GM12892 (cell line): ENCODE measurements around the gene STK39.
A peak's percentile ranks its signal among the peaks of the same experiment; 100 is the strongest.
"Not testable (repeated sequence)": the region's sequence is repeated elsewhere in the genome, so short reads cannot be mapped to it uniquely, and the experiment has no call there.

Experiments used
- DNase-seq: peaks from one replicate; pipeline ENCODE4 v3.0.0; 2011; ENCODE audit not compliant: insufficient read length
- FAIRE-seq: peaks from 2 replicates; lab custom pipeline; 2011; peaks lifted over from hg19 to GRCh38; lab: Jason Lieb, UNC
- POLR2A ChIP-seq: IDR thresholded peaks from 2 replicates; pipeline ENCODE4 v1.6.1; 2011; ENCODE audit warnings: low read depth, low read length, control low read depth
- POLR2AphosphoS5 ChIP-seq: IDR thresholded peaks from 2 replicates; pipeline ENCODE4 v1.6.1; 2011; ENCODE audit warnings: low read depth, low read length, control low read depth
- TAF1 ChIP-seq: IDR thresholded peaks from 2 replicates; pipeline ENCODE4 v1.6.1; 2011; ENCODE audit warnings: low read depth, mild to moderate bottlenecking, control low read depth, low read length, borderline replicate concordance

The STK39 gene

DNA sequence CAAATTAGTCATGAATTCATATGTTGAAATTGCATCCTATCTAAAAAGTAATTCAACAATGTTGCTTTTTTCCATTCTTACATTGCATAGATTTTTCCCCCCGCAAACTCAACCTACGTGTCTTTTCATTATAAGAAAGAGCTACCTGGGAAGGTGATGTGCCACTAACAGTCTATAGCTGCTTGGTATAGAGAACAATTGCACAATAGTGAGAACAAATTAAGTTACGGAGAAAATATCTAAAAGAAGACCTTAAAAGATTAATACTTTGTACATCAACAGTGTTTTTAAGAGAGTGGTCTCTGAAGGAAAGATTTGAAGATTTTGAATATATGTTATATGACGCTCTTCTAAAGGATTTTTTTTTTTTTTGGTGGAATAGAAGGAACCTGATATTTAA is 111.8 kb downstream of the STK39 start:
- no peak for FAIRE-seq
- TF ChIP-seq TAF1 (no peak), POLR2AphosphoS5 (no peak), POLR2A (no peak)
- DNase-seq = no peak

DNA sequence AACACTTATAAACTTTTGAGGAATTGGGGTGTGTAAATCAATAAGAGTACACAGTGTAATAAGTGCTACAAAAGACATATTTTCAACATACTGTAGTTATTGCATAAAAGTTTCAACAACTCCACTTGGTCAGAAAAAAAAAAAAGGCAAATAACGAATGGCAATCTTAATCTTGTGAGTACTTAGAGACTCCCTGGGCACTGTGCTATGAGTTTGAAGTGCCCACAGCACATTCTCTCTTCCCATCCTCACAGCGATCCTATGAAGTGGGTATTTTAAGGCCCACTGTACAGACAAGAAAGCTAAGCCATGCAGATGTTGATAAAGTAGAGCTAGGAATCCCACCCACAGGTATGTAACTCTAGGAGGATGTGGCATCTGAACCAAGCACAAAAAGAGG is 112.3 kb downstream of the STK39 start:
- TF ChIP-seq POLR2AphosphoS5 (no peak), POLR2A (no peak), TAF1 (no peak)
- FAIRE-seq (no peak), DNase-seq (no peak)

DNA sequence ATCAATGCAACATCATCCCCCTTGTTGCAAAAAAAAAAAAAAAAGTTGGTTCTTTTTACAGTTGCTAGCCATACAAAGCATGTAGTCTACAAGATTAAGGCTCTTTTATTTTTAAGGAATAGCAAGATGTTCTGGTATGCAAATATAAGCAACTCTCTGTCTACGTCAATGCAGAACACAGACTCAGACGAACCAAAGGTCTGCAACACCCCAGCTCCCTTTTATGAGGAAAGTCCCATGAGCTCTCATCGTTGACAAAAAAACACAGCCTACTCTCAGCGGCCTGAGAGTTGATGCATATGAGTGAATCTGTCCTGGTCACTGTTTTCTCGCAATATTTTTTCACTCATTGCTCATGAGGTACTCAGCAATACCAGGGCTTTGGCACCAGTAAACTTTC is 112.9 kb downstream of the STK39 start:
- DNase-seq = no peak

DNA sequence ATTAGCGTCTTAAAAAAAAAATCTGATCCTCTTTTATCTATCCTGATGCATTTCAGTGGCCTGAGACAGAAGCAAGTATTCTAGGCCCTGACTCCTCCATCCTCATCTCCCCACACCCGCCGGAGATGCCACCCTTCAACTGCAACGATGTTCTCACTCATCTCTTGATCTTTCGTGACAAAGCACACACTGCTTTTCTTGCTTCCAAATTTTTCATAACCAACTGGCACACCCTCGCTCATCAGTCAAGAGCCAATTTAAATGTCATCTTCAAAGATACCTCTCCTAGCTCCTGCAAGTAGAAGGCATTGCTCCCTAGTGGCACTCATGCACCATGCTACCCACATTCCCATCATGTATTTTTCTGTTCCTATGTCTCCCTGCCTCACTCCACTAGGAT is 115.0 kb downstream of the STK39 start:
- no peak for DNase-seq
- no peak for TF ChIP-seq TAF1
- no peak for TF ChIP-seq POLR2A
- TF ChIP-seq POLR2AphosphoS5 = no peak
- FAIRE-seq = no peak

More for the DNA sequence above, 112.9 kb downstream of the STK39 start:
- TF ChIP-seq TAF1 (no peak), POLR2A (no peak), POLR2AphosphoS5 (no peak)
- FAIRE-seq = no peak

DNA sequence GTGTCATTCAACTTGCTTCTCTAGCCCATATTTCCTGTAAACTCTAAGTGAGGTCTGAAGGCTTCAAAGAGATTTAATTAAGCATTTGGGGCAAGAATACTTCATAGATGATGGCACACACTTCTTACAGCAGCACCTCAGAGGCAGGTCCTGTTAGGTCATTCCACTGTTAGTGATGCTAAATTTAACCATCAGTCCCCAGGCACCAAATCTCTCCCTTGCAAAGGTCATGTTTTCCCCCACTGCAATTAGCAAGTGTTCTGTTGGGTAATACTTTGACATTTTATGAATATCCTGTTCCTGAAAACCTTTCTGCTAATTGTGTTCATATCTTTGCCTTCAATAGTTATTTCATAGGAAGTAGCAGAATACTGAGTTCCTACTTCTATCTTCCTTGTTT is 117.0 kb downstream of the STK39 start:
- no peak for DNase-seq
- FAIRE-seq = no peak
- TF ChIP-seq POLR2AphosphoS5 = no peak
- no peak for TF ChIP-seq TAF1
- TF ChIP-seq POLR2A = no peak

DNA sequence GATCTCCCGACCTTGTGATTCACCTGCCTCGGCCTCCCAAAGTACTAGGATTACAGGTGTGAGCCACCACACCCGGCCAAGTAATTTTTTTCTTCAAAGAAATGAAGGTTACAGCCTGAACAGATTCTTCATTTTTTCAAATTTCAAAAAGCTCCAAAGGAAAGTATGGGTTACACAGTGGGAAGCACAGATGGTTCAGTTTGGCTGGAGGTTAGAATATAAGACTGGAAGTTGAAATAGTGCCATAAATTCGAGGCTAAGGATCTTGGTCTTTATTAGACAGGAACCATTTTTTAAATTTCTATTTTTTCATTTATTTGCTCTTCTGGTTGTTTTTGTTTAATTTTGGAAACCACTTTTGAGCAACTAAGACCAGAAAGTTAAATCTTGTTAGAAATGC is 120.0 kb downstream of the STK39 start:
- no peak for DNase-seq
- TF ChIP-seq TAF1 = no peak
- no peak for TF ChIP-seq POLR2A
- TF ChIP-seq POLR2AphosphoS5 = no peak
- no peak for FAIRE-seq

DNA sequence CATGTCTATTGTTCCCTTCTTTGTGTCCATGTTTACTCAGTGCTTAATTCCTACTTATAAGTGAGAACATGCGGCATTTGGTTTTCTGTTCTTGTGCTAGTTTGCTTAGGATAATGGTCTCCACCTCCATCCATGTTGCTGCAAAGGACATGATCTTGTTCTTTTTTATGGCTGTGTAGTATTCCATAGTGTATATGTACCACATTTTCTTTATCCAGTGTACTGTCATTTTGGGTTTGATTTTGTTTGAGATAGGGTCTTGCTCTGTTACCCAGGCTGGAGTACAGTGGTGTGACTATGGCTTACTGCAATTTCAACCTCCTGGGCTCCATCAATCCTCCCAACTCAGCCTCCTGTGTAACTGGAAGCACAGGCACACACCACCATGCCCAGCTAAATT is 125.2 kb downstream of the STK39 start:
- not testable (repeated sequence) for DNase-seq, FAIRE-seq

DNA sequence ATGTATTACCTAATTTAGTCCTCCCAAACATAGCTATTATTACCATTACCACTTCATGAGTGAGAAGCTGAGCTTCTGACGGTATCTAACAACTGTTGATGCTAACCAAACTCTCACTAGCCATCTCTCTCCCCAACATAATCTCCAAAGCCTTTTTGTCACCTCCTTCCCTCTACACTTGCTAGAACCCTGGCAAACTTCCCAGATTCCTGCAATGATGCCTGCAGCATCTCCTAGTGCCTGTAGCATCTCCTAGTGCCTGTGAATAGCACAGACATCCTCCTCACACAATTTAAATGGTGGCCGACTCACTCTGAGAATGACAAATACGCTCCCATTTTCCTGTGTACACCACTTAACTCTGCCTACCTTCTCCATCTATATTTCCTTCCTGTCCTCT is 126.7 kb downstream of the STK39 start:
- FAIRE-seq (no peak), DNase-seq (no peak)
- TF ChIP-seq TAF1 (no peak), POLR2A (no peak), POLR2AphosphoS5 (no peak)

DNA sequence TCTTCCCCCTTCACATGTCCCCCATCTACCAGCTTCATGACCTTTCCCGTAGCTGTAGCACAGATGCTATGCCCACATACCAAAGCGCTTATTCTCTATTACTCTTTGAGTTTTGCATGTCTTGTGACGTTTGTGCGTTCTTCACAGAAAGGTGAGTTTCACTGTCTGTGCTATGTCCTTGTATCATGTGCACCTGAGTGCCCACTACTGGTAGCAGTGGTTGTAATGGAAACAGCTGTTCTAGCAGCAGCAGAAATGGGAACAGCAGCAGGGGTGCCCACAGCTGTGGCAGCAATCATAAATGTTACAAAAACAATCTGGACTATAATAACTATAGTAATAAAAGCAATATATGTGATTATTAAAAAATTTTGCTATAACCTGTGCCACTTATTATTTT is 127.1 kb downstream of the STK39 start:
- no peak for FAIRE-seq
- TF ChIP-seq POLR2A (no peak), POLR2AphosphoS5 (no peak), TAF1 (no peak)
- DNase-seq = no peak

DNA sequence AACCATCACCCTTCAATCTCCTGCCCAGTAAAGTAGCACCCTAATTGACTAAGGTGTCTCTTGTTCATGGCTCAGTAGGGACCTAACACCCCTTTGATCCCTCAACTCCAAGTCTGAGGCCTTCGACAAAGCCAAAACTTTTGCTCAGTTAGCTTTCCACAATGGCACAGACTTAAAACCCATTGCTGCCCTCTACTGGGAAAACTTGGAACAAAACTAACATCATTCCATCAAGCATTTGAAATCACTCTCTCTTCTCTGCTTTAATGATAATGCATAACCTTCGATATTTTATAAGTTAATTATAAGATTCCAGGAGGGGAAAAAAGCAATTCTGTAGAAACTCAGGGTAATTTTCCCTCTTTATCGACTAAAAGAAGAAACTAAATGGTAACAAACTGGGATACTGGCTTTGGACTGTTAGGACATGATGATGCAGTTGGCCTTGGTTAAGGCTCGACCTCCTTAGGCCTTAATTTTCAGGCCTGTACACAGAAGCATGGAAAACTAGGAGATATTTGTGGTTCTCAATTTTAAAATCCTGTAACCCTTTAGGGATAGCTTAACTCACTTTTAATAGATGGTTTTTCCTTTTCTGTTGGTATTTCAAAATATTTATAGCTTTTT is 127.8 kb downstream of the STK39 start:
- FAIRE-seq (no peak), DNase-seq (no peak)
- TF ChIP-seq TAF1 (no peak), POLR2A (no peak), POLR2AphosphoS5 (no peak)

DNA sequence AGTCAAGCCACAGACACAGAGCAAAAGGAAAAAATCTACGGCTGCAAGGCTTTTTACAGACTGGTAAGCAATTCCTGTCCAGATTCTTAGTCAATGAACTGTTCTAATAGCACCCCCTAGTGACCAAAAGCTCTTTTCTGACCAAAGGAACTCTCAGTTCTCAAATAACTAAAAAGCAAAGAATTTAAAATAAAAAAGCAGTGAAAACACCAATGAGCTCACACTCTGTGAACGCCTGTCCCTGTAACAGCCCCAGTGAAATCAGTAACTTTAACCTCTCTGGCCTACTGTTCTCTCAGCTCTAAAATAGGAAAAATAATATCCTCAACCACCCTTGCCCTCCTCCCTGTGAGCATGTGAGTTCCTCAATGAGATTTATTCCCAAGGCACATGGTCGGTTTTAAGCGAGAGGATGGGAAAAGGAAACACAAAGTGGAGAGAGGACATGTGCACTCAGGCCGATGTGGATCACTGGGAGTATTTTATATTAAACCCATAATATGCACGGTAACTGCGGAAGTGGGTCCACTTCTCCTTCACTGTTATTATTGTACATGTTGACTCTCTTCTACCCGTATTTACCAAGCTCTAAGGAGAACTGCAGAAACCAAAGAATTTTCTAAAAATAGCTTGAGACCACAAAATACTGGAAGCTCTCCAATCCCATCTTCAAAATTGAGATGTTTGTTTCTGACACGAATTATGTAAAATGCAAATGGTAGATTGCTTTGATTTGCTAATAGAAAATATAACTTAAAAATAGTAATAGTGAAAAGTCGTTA is 128.5 kb downstream of the STK39 start:
- DNase-seq (no peak), FAIRE-seq (peak; percentile 69)
- TF ChIP-seq POLR2A = no peak
- no peak for TF ChIP-seq TAF1
- no peak for TF ChIP-seq POLR2AphosphoS5

DNA sequence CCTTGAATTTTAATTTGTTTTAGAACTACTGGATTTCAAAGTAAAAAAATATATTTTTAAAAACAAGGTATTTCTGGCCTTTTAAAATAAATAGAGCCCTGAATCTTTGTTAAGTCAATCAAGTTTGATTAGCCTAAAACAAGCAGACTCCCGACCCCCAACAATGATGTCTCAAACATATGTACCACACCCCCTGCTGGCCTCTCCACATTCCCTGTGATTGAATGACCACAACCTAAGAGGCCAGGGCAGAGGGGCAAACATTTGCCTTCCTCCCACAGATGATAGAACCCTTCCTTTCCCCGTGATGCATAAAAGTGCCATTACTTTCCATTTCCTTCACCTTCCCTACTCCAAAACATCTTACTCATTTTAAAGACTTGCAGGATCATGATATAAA is 130.9 kb downstream of the STK39 start:
- TF ChIP-seq TAF1 (no peak), POLR2A (no peak), POLR2AphosphoS5 (no peak)
- no peak for DNase-seq
- no peak for FAIRE-seq
